ENCODE data around the gene SCN1A.
"Not testable (repeated sequence)": the region's sequence is repeated elsewhere in the genome, so short reads cannot be mapped to it uniquely, and the experiment has no call there.

The SCN1A gene

GRCh38 chr2:166118180-166118579 is 9.6 kb downstream of the SCN1A start:
- TF ChIP-seq CTCF (conservative IDR thresholded peaks at IDR 0.05) (no peak), ZFX (IDR thresholded peaks at IDR 0.05) (no peak)
- no peak overlapping the region for H3K27ac ChIP-seq

GRCh38 chr2:166117491-166117890 is 10.3 kb downstream of the SCN1A start:
- no peak overlapping the region for H3K27ac ChIP-seq
- no peak for TF ChIP-seq ZFX (IDR thresholded peaks at IDR 0.05)
- TF ChIP-seq CTCF (conservative IDR thresholded peaks at IDR 0.05), result no peak

- no peak overlapping the region for H3K27ac ChIP-seq
- TF ChIP-seq CTCF (conservative IDR thresholded peaks at IDR 0.05) (no peak), ZFX (IDR thresholded peaks at IDR 0.05) (no peak)
Observed at GRCh38 chr2:166115589-166115988, 12.2 kb downstream of the SCN1A start.

GRCh38 chr2:166112193-166112605 is 15.6 kb downstream of the SCN1A start:
- no peak overlapping the region for H3K27ac ChIP-seq
- TF ChIP-seq CTCF (conservative IDR thresholded peaks at IDR 0.05) (no peak), ZFX (IDR thresholded peaks at IDR 0.05) (no peak)

- no peak overlapping the region for H3K27ac ChIP-seq
- TF ChIP-seq ZFX (IDR thresholded peaks at IDR 0.05) (no peak), CTCF (conservative IDR thresholded peaks at IDR 0.05) (peak; percentile 68)
Observed at GRCh38 chr2:166106431-166107015, 21.3 kb downstream of the SCN1A start.

- H3K27ac ChIP-seq, result no peak overlapping the region
- TF ChIP-seq ZFX (IDR thresholded peaks at IDR 0.05) (no peak), CTCF (conservative IDR thresholded peaks at IDR 0.05) (no peak)
Observed at GRCh38 chr2:166104773-166105172, 23.0 kb downstream of the SCN1A start.

- TF ChIP-seq ZFX (IDR thresholded peaks at IDR 0.05) (no peak), CTCF (conservative IDR thresholded peaks at IDR 0.05) (no peak)
Observed at GRCh38 chr2:166104084-166104483, 23.7 kb downstream of the SCN1A start.

GRCh38 chr2:166103277-166103676 is 24.5 kb downstream of the SCN1A start:
- H3K27ac ChIP-seq, result not testable (repeated sequence)

More at GRCh38 chr2:166104084-166104483, 23.7 kb downstream of the SCN1A start:
- H3K27ac ChIP-seq, result no peak overlapping the region
